GM10266 (cell line): ENCODE measurements around the gene SLC17A1.

Source experiments
- DNase-seq: peaks from one replicate; pipeline ENCODE4 v3.0.0; 2012; ENCODE audit errors: extremely low spot score
- CTCF ChIP-seq: IDR thresholded peaks from 2 replicates; pipeline ENCODE4 v1.5.1; 2012; ENCODE audit warnings: mild to moderate bottlenecking, low read depth; ENCODE audit not compliant: control insufficient read depth, insufficient read depth; ENCODE audit errors: missing control alignments

SLC17A1 gene

GRCh38 chr6:25743868-25744267, 88.0 kb downstream of the SLC17A1 start:
- no peak for DNase-seq
- no peak for TF ChIP-seq CTCF

GRCh38 chr6:25735261-25735660, 96.6 kb downstream of the SLC17A1 start:
- no peak for DNase-seq
- no peak for TF ChIP-seq CTCF
